Activated CD4-positive, alpha-beta T cell treated with anti-CD3 and anti-CD28 coated beads, Interleukin-2, amount 10 ng/mL, durations not matched to agents 7 days and 5 days (primary cell): Measurements from ENCODE around the gene RPL27A. TPM values are rescaled to one million over a fixed set of nuclear protein-coding genes. Genes with fewer than 3 reads are reported as not detected.

Experiments used
- CTCF ChIA-PET: fragments of 350-600 bp; sonication (Branson Sonifier 250); formaldehyde crosslinking; loops from one replicate; lab custom pipeline; 2021; ENCODE audit warnings: antibody characterized with exemption; lab: Charles Lee
- POLR2A ChIA-PET: fragments of 350-600 bp; sonication (Branson Sonifier 250); formaldehyde crosslinking; loops from one replicate; lab custom pipeline; 2021; ENCODE audit warnings: antibody characterized with exemption; lab: Charles Lee
- DNase-seq: peaks from one replicate; pipeline ENCODE4 v3.0.0-alpha.2; 2020
- H3K27ac Mint-ChIP-seq: one replicate; pipeline ENCODE4 v1.8.0; 2021; ENCODE audit warnings: mild to moderate bottlenecking, moderate library complexity, mixed read lengths
- H3K27me3 Mint-ChIP-seq: one replicate; pipeline ENCODE4 v1.8.0; 2021; ENCODE audit warnings: mixed read lengths
- H3K36me3 Mint-ChIP-seq: one replicate; pipeline ENCODE4 v1.8.0; 2021; ENCODE audit warnings: low read depth, mixed read lengths
- H3K4me1 Mint-ChIP-seq: one replicate; pipeline ENCODE4 v1.8.0; 2021; ENCODE audit warnings: mixed read lengths
- H3K4me3 Mint-ChIP-seq: one replicate; pipeline ENCODE4 v1.8.0; 2021; ENCODE audit warnings: mild to moderate bottlenecking, moderate library complexity, mixed read lengths
- H3K9me3 Mint-ChIP-seq: one replicate; pipeline ENCODE4 v1.8.0; 2021; ENCODE audit warnings: mixed read lengths
- total RNA-seq, 2 experiments: library from RNA; stranded (reverse); gene quantifications; one replicate each; pipeline ENCODE4 v1.2.3, GENCODE V29; 2021

Gene RPL27A
- total RNA-seq, 2 experiments from 2014 or later: 737 to 869 TPM

GRCh38 chr11:8707541-8708191 lies 25.1 kb downstream of the RPL27A start:
- CTCF ChIA-PET: interaction anchor here (0.6 kb wide), 1 partner anchor 1109 kb away, joined by 3 read pairs; no protein-coding TSS in a partner anchor
- peaks cover 3% of the 10 kb centered on the region for H3K4me1 Mint-ChIP-seq
- H3K4me3 Mint-ChIP-seq: no peak overlapping the region
- no peaks in the 10 kb centered on the region for H3K36me3 Mint-ChIP-seq
- POLR2A ChIA-PET: no interaction called here
- no peaks in the 10 kb centered on the region for H3K27me3 Mint-ChIP-seq
- no peaks in the 10 kb centered on the region for H3K9me3 Mint-ChIP-seq
- no peak overlapping the region for H3K27ac Mint-ChIP-seq
- no peak for DNase-seq

GRCh38 chr11:8709002-8709672 lies 26.5 kb downstream of the RPL27A start:
- CTCF ChIA-PET: no interaction called here
- H3K27ac Mint-ChIP-seq: no peak overlapping the region
- no peaks in the 10 kb centered on the region for H3K9me3 Mint-ChIP-seq
- DNase-seq: no peak
- no peaks in the 10 kb centered on the region for H3K36me3 Mint-ChIP-seq
- peaks cover 3% of the 10 kb centered on the region for H3K4me1 Mint-ChIP-seq
- H3K4me3 Mint-ChIP-seq: no peak overlapping the region
- no peaks in the 10 kb centered on the region for H3K27me3 Mint-ChIP-seq
- POLR2A ChIA-PET: no interaction called here

DNA sequence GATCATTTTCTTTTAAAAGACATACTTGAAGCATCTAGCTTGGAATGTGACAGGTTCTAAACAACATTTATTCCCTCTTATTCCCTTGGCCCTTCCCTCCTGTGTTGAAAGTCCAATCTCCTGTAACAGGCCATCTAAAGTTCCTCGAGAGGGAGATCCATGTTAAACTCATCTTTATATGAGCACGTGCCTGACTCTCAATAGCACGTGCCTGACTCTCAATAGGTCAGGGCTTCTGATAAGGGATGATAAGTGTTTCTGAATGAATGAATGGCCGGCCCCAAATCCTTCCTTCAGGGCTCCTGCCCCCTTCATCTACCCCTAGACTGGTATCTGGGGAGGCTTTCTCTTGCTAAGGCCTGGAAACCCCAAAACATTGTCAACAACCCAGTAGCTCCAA lies 27.2 kb downstream of the RPL27A start:
- no peak for DNase-seq
- Mint-ChIP-seq H3K4me3 (no peak overlapping the region), H3K27me3 (no peaks in the 10 kb centered on the region), H3K27ac (no peak overlapping the region), H3K36me3 (no peaks in the 10 kb centered on the region), H3K4me1 (peaks cover 3% of the 10 kb centered on the region), H3K9me3 (no peaks in the 10 kb centered on the region)
- POLR2A ChIA-PET: no interaction called here
- CTCF ChIA-PET: no interaction called here

DNA sequence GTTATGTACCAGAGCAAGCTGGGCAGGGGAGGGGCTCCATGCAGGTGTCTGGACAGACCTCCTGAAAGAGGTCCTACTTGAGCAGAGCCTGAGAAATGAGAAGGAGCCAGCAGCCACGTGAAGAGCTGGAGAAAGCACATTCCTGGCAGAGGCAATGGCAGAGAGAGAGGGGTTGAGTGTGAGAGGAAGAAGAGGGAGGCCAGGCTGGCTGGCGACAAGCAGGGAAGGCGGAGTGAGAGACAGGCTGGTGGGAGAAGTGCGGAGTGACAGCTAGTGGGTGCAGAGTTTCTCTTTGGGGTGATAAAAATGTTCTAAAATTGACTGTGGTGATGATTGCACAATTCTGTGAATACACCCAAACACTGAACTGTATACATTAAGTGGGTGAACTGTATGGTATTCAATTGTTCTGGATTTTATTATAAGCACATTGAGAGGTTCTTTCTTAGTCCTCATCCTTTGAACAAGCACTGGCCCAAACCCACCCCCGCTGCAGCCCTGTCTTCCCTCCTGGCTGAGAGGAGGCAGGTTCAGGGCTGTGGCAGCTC lies 29.4 kb downstream of the RPL27A start:
- H3K4me3 Mint-ChIP-seq: no peak overlapping the region
- ChIA-PET POLR2A (no interaction called here), CTCF (no interaction called here)
- no peaks in the 10 kb centered on the region for H3K27me3 Mint-ChIP-seq
- H3K36me3 Mint-ChIP-seq: no peaks in the 10 kb centered on the region
- no peaks in the 10 kb centered on the region for H3K4me1 Mint-ChIP-seq
- H3K27ac Mint-ChIP-seq: no peak overlapping the region
- H3K9me3 Mint-ChIP-seq: no peaks in the 10 kb centered on the region
- DNase-seq: no peak

- DNase-seq: no peak
- Mint-ChIP-seq H3K27ac (no peak overlapping the region), H3K36me3 (no peaks in the 10 kb centered on the region), H3K4me3 (no peak overlapping the region), H3K4me1 (no peaks in the 10 kb centered on the region), H3K9me3 (no peaks in the 10 kb centered on the region), H3K27me3 (no peaks in the 10 kb centered on the region)
- CTCF ChIA-PET: no interaction called here
- POLR2A ChIA-PET: no interaction called here
Observed at GRCh38 chr11:8712506-8712905, 29.9 kb downstream of the RPL27A start.

DNA sequence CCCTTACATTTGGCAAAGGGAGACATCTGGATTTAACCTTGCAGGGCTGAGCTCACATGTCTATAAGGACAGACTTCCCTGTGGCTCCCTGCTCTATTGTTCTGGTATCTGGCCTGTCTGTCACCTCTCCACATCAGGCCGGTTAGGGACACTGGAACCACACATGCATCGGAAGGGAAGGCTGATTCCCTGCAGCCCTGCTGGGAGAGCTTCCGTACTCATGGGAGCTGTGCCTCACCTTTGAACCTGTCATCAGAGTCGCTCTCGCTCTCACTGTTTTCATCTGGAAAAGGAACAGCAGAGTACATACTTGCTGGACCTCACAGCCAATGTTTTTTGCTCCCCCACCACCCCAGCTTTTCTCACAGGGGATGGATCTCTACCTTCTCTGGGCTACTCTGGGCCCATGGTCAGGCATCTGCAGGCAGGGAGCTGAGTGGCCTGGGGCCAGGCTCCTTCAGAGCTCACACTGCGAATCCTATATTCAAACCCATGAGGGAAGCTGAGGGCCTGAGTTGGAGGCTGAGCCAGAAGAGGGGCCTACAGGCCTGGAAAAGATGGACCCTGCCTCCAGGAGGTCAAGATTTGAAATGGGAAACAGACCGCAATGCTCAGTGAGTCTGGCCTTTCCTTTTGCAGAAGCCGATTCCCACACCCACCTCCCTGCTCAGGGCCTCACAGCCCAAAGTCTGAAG lies 31.3 kb downstream of the RPL27A start:
- Mint-ChIP-seq H3K4me3 (no peak overlapping the region), H3K27ac (no peak overlapping the region), H3K9me3 (no peaks in the 10 kb centered on the region), H3K27me3 (no peaks in the 10 kb centered on the region), H3K36me3 (no peaks in the 10 kb centered on the region), H3K4me1 (no peaks in the 10 kb centered on the region)
- DNase-seq: no peak
- ChIA-PET POLR2A (no interaction called here), CTCF (no interaction called here)

GRCh38 chr11:8714622-8715225 lies 32.1 kb downstream of the RPL27A start:
- Mint-ChIP-seq H3K27ac (no peak overlapping the region), H3K36me3 (no peaks in the 10 kb centered on the region), H3K4me3 (no peak overlapping the region), H3K27me3 (no peaks in the 10 kb centered on the region), H3K4me1 (no peaks in the 10 kb centered on the region), H3K9me3 (no peaks in the 10 kb centered on the region)
- DNase-seq: no peak
- POLR2A ChIA-PET: interaction anchor here (0.6 kb wide), 1 partner anchor 20 kb away, joined by 4 read pairs; no protein-coding TSS in a partner anchor
- CTCF ChIA-PET: no interaction called here

DNA sequence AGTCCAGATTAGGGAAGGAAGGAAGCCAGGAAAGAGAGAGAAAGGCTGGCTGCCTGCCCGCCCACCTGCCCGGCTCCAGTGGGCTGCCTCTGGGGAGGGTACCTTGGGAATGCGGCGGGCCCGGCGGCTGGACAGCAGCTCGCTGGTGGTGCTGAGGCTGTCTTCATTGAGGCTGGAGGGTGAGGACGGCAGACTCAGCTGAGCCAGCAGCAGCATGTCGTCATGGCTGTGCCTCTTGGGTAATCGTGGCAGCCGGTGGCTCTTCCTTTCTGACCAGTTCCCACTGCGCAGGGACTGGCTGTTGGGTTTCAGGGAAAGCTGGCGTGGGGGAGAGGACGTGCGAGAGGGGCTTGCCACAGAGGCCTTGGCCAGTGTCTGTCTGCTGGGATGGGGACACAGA lies 32.9 kb downstream of the RPL27A start:
- no peaks in the 10 kb centered on the region for H3K4me1 Mint-ChIP-seq
- no peak overlapping the region for H3K4me3 Mint-ChIP-seq
- H3K9me3 Mint-ChIP-seq: no peaks in the 10 kb centered on the region
- H3K36me3 Mint-ChIP-seq: no peaks in the 10 kb centered on the region
- ChIA-PET POLR2A (no interaction called here), CTCF (interaction anchor here (1.2 to 2.0 kb wide), 2 partner anchors 24 to 244 kb away, joined by 3 to 4 read pairs; no protein-coding TSS in a partner anchor)
- no peak for DNase-seq
- peaks cover 3% of the 10 kb centered on the region for H3K27me3 Mint-ChIP-seq
- H3K27ac Mint-ChIP-seq: no peak overlapping the region

DNA sequence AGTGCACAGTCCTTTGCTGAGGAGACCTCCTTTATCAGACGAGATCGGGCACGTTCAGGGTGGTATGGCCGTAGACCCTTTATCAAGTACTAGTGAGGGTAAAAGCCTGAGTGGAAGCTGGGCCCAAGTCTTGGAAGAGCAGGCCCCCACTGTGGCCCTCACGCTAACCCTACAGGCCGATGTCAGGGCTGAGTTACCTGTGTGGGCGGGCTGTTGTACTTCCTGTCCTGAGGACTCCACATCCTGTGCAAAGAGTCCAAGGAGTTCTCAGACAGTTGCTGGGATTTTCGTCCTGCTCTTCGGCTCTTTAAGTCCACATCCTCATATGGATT lies 34.9 kb downstream of the RPL27A start:
- H3K4me1 Mint-ChIP-seq: no peaks in the 10 kb centered on the region
- H3K4me3 Mint-ChIP-seq: no peak overlapping the region
- DNase-seq: no peak
- no peaks in the 10 kb centered on the region for H3K9me3 Mint-ChIP-seq
- H3K27me3 Mint-ChIP-seq: peaks cover 3% of the 10 kb centered on the region
- ChIA-PET POLR2A (no interaction called here), CTCF (interaction anchor here (2.0 kb wide), 1 partner anchor 242 kb away, joined by 4 read pairs; no protein-coding TSS in a partner anchor)
- no peak overlapping the region for H3K27ac Mint-ChIP-seq
- no peaks in the 10 kb centered on the region for H3K36me3 Mint-ChIP-seq

GRCh38 chr11:8717876-8718753 lies 35.5 kb downstream of the RPL27A start:
- peaks cover 3% of the 10 kb centered on the region for H3K27me3 Mint-ChIP-seq
- ChIA-PET CTCF (interaction anchor here (2.0 kb wide), 1 partner anchor 242 kb away, joined by 4 read pairs; no protein-coding TSS in a partner anchor), POLR2A (no interaction called here)
- H3K4me1 Mint-ChIP-seq: no peaks in the 10 kb centered on the region
- H3K27ac Mint-ChIP-seq: no peak overlapping the region
- no peak for DNase-seq
- H3K9me3 Mint-ChIP-seq: no peaks in the 10 kb centered on the region
- no peak overlapping the region for H3K4me3 Mint-ChIP-seq
- H3K36me3 Mint-ChIP-seq: no peaks in the 10 kb centered on the region

GRCh38 chr11:8719211-8719649 lies 36.6 kb downstream of the RPL27A start:
- DNase-seq: no peak
- ChIA-PET CTCF (no interaction called here), POLR2A (no interaction called here)
- Mint-ChIP-seq H3K9me3 (no peaks in the 10 kb centered on the region), H3K36me3 (no peaks in the 10 kb centered on the region), H3K4me1 (no peaks in the 10 kb centered on the region), H3K27me3 (peaks cover 3% of the 10 kb centered on the region), H3K27ac (no peak overlapping the region), H3K4me3 (no peak overlapping the region)

- POLR2A ChIA-PET: no interaction called here
Observed at GRCh38 chr11:8719721-8720120, 37.1 kb downstream of the RPL27A start.

More at GRCh38 chr11:8719721-8720120, 37.1 kb downstream of the RPL27A start:
- Mint-ChIP-seq H3K9me3 (no peaks in the 10 kb centered on the region), H3K4me1 (no peaks in the 10 kb centered on the region), H3K36me3 (no peaks in the 10 kb centered on the region), H3K27me3 (peaks cover 3% of the 10 kb centered on the region), H3K4me3 (no peak overlapping the region), H3K27ac (no peak overlapping the region)
- DNase-seq: no peak
- CTCF ChIA-PET: no interaction called here
